Mammary epithelial cell (primary cell): ENCODE data around the gene CAND2.

Experiments used
- EZH2 ChIP-seq: IDR thresholded peaks from 2 replicates; pipeline ENCODE4 v1.6.1; 2012; ENCODE audit warnings: low read length, inconsistent platforms, borderline replicate concordance
- TF ChIP-seq, protein P1 (sequence below), 2 donors: IDR thresholded peaks in 1 of 2; conservative IDR thresholded peaks in 1 of 2; 2 replicates each; pipeline ENCODE4 v1.5.1; 2011 to 2012; ENCODE audit warnings: inconsistent platforms in 2 of 2, low read length in 2 of 2, mild to moderate bottlenecking in 2 of 2, control low read depth in 1 of 2, low read depth in 1 of 2; ENCODE audit not compliant: insufficient read depth in 1 of 2; ENCODE audit errors: extremely low read depth in 1 of 2

DNA sequence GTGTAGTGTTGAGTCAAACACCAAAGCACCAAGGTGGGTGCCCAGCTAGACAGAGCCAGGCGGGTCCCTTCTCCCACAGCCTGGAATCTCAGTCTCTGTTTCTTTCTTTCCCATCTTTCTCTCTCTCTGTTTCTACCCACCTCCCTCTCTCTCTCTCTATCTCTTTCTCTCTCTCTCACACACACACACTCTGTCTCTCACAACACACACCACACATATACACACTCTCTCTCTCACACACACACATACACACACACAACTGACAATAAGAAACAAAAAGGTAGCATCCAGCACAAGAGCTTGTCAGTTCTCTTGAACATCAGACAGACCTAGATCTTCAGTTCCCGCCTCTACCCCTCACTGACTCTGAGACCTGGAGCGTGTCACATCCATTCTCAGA lies 39.8 kb upstream of the CAND2 start:
- TF ChIP-seq, protein P1, sequence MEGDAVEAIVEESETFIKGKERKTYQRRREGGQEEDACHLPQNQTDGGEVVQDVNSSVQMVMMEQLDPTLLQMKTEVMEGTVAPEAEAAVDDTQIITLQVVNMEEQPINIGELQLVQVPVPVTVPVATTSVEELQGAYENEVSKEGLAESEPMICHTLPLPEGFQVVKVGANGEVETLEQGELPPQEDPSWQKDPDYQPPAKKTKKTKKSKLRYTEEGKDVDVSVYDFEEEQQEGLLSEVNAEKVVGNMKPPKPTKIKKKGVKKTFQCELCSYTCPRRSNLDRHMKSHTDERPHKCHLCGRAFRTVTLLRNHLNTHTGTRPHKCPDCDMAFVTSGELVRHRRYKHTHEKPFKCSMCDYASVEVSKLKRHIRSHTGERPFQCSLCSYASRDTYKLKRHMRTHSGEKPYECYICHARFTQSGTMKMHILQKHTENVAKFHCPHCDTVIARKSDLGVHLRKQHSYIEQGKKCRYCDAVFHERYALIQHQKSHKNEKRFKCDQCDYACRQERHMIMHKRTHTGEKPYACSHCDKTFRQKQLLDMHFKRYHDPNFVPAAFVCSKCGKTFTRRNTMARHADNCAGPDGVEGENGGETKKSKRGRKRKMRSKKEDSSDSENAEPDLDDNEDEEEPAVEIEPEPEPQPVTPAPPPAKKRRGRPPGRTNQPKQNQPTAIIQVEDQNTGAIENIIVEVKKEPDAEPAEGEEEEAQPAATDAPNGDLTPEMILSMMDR (conservative IDR thresholded peaks at IDR 0.05 in 1 of 2, IDR thresholded peaks at IDR 0.05 in 1 of 2; ENCODE audit: extremely low read depth in 1 of 2, insufficient read depth in 1 of 2, low read depth in 1 of 2, low read length in 2 of 2): no peak
- no peak for TF ChIP-seq EZH2
